ENCODE measurements around the gene MRFAP1L1.
"Not testable (repeated sequence)": the region's sequence is repeated elsewhere in the genome, so short reads cannot be mapped to it uniquely, and the experiment has no call there.

The MRFAP1L1 gene

GRCh38 chr4:6733358-6734164 is 23.9 kb upstream of the MRFAP1L1 start:
- no peak for DNase-seq

- DNase-seq: no peak
These were observed 23.0 kb upstream of the MRFAP1L1 start for GRCh38 chr4:6732441-6733357.

GRCh38 chr4:6731780-6732179 is 22.1 kb upstream of the MRFAP1L1 start:
- DNase-seq: no peak

GRCh38 chr4:6731318-6731675 is 21.6 kb upstream of the MRFAP1L1 start:
- DNase-seq: no peak

GRCh38 chr4:6730603-6731317 is 21.1 kb upstream of the MRFAP1L1 start:
- no peak for DNase-seq

- DNase-seq: no peak
These were observed 18.8 kb upstream of the MRFAP1L1 start for GRCh38 chr4:6728320-6729029.

- DNase-seq: no peak
These were observed 18.2 kb upstream of the MRFAP1L1 start for GRCh38 chr4:6727943-6728250.

- no peak for DNase-seq
These were observed 17.6 kb upstream of the MRFAP1L1 start for GRCh38 chr4:6727081-6727942.

GRCh38 chr4:6725427-6725961 is 15.8 kb upstream of the MRFAP1L1 start:
- not testable (repeated sequence) for DNase-seq

GRCh38 chr4:6724421-6725111 is 14.9 kb upstream of the MRFAP1L1 start:
- no peak for DNase-seq

GRCh38 chr4:6723851-6724250 is 14.2 kb upstream of the MRFAP1L1 start:
- no peak for DNase-seq

- no peak for DNase-seq
These were observed 13.2 kb upstream of the MRFAP1L1 start for GRCh38 chr4:6722891-6723290.

GRCh38 chr4:6721121-6721520 is 11.5 kb upstream of the MRFAP1L1 start:
- DNase-seq: no peak

GRCh38 chr4:6720202-6720699 is 10.6 kb upstream of the MRFAP1L1 start:
- DNase-seq: peak; percentile 63 to 84 (median 79)

GRCh38 chr4:6719611-6720179 is 10.0 kb upstream of the MRFAP1L1 start:
- DNase-seq: no peak

GRCh38 chr4:6718932-6719610 is 9.4 kb upstream of the MRFAP1L1 start:
- no peak for DNase-seq

- DNase-seq: no peak
These were observed 7.4 kb upstream of the MRFAP1L1 start for GRCh38 chr4:6716958-6717655.

GRCh38 chr4:6716018-6716911 is 6.6 kb upstream of the MRFAP1L1 start, which contains the start of gene BLOC1S4:
Gene BLOC1S4 (plus strand): TSS chr4:6716174. CDS start chr4:6716210, 36 bp downstream.
- peak; percentile 65 to 84 (median 74) for DNase-seq
